HUES48 (cell line): ENCODE data around the gene ZNF718.
A peak's percentile ranks its signal among the peaks of the same experiment; 100 is the strongest.
"Not testable (repeated sequence)": the region's sequence is repeated elsewhere in the genome, so short reads cannot be mapped to it uniquely, and the experiment has no call there.

ENCODE experiments used
- H3K27ac ChIP-seq: one replicate; pipeline ENCODE4 v1.7.0; 2013; ENCODE audit warnings: low read depth, low read length, inconsistent platforms
- H3K27me3 ChIP-seq: 2 replicates; pipeline ENCODE4 v1.6.1; 2013; ENCODE audit warnings: mild to moderate bottlenecking, low read length; ENCODE audit not compliant: control insufficient read depth, insufficient read depth
- H3K36me3 ChIP-seq: 2 replicates; pipeline ENCODE4 v1.6.1; 2013; ENCODE audit warnings: low read length; ENCODE audit not compliant: control insufficient read depth, insufficient read depth
- H3K4me1 ChIP-seq: 2 replicates; pipeline ENCODE4 v1.6.1; 2013; ENCODE audit warnings: mild to moderate bottlenecking, low read length; ENCODE audit not compliant: control insufficient read depth, insufficient read depth
- H3K4me3 ChIP-seq: 2 replicates; pipeline ENCODE4 v1.5.1; 2013; ENCODE audit warnings: mild to moderate bottlenecking, low read depth, low read length
- H3K9ac ChIP-seq: 2 replicates; pipeline ENCODE4 v1.6.1; 2013; ENCODE audit warnings: mild to moderate bottlenecking, low read depth, low read length, moderate library complexity
- H3K9me3 ChIP-seq: 2 replicates; pipeline ENCODE4 v1.6.1; 2013; ENCODE audit warnings: low read length; ENCODE audit not compliant: control insufficient read depth, insufficient read depth

The ZNF718 gene

DNA sequence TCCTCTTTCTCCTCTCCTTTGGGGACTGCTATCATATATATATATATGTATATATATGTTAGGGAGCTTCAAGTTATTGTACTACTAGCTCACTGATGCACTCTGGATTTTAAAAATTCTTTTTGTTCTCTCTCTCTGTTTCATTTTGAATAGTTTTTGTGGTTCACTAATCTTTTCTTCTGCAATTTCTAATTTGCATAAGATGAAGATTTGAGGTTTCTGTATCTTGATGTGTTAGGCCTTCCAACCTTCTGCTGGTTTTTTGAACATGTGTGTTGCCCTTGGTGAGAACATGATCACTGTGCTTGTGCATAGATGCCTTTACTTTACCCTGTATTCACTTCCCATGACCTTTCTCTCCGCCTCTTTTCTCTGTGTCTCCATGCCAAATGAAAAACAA is 7.8 kb upstream of the ZNF718 start:
- Histone ChIP-seq H3K9me3 (no peaks in the 10 kb centered on the region; the same call in 1 of the 2 replicates), H3K27me3 (no peaks in the 10 kb centered on the region), H3K4me1 (no peaks in the 10 kb centered on the region), H3K36me3 (no peaks in the 10 kb centered on the region), H3K9ac (no peak overlapping the region), H3K27ac (no peak overlapping the region), H3K4me3 (no peak overlapping the region)

DNA sequence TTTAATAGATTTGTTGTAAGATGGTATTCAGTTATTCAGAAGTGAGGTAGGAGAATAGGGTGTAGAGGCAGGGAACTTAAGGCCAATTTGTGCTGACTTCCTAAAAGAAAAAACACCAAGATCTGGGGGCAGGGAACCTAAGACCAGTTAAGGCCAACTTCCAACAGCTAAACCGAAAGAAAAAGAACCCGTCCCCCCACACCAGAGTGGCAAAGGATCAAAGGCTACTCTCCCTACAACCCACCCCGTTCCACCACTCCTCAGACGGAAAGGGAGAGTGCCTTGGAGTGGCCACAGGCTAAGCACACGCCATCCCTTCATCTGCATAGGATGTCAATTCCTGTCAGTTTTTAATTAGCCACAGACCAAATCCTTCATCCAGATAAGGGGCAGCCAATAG is 3.7 kb upstream of the ZNF718 start:
- Histone ChIP-seq H3K36me3 (no peaks in the 10 kb centered on the region), H3K27ac (no peak overlapping the region), H3K4me1 (no peaks in the 10 kb centered on the region), H3K9me3 (peaks cover 3% of the 10 kb centered on the region; the same call in 1 of the 2 replicates), H3K4me3 (no peak overlapping the region), H3K27me3 (no peaks in the 10 kb centered on the region), H3K9ac (no peak overlapping the region)

DNA sequence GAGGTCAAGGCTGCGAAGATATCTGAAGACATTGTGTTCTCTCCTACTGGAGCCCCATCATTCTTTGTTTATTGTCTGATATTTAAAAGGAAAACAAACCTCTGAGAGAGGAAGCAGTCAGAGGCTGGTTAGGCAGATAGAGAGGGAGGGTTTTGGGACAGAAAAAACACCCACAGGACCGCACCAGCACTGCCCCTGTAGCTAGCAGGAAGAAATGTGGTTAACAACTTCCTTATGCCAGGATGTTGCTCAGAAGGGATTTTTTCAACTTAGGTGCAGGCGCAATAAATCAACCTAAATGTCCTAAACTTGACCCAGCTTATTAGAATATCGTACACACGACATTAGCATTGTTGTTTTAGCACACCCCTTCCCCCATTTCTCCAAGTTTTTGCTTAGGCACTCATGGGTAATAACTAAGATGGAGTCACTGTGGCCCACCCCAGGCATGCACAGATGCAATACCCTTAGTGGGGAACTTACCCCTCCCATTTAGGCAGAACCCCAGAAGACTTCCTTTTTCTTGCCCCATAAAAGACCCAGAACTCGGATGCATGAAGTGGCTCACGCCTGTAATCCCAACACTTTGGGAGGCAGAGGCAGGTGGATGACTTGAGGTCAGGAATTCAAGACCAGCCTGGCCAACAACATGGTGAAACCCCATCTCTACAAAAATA is 2.8 kb upstream of the ZNF718 start:
- no peak overlapping the region for H3K4me3 ChIP-seq
- H3K4me1 ChIP-seq, result no peaks in the 10 kb centered on the region
- peaks cover 3% of the 10 kb centered on the region; the same call in 1 of the 2 replicates for H3K9me3 ChIP-seq
- no peaks in the 10 kb centered on the region for H3K27me3 ChIP-seq
- H3K27ac ChIP-seq, result no peak overlapping the region
- H3K9ac ChIP-seq, result no peak overlapping the region
- H3K36me3 ChIP-seq, result peaks cover 6% of the 10 kb centered on the region

DNA sequence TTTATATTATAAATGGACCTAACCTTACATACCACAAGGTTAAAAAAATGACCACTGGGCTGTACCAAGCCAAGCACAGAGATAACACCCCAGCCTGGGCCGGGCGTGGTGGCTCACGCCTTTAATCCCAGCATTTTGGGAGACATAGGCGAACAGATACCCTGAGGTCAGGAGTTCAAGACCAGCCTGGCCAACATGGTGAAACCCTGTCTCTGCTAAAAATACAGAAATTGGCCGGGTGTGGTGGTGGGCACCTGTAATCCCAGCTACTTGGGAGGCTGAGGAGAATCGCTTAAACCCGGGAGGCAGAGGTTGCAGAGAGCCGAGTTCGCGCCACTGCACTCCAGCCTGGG is 403 bp upstream of the ZNF718 start:
- not testable (repeated sequence) for H3K27me3 ChIP-seq, H3K4me1 ChIP-seq, H3K9me3 ChIP-seq
- Histone ChIP-seq H3K36me3 (peaks cover 30% of the 10 kb centered on the region), H3K27ac (peak overlapping the region; percentile 94), H3K9ac (0 out of 2 replicates have a peak overlapping the region, but pooled peaks have one; percentile 14), H3K4me3 (peak overlapping the region; percentile 90)

DNA sequence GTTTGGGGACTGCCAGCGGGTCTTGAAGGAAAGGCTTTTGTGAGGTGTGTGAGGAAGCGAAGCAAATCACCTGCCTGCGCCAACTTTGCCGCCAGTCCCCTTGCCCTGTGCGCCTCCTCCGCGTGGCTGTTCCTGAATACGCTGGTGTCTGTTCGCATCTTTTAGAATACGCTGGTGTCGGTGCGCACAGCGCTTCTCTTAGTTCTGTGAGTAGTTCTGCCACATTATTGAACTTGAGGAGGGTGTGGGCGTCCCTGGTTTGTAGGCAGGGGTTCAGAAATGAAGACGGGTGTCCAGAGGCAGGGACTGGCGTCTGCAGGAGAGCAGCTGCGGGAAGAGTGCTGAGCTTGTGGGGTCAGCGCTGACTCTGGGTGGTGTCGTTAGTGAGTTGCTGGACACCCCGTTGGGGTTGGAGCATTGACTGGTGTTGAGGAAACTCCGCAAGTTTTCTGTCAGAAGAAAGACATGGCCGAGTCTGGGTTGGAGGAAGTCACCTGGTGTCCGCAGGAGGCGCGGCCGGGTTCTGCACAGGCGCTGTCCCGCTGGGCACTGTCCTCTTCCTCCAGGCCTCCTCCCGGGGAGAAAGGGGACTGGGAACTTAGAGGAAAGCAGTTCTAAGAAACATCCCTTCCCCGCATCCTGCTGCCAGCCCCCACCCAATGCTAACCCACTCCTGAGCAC is 930 bp downstream of the ZNF718 start:
- no peaks in the 10 kb centered on the region for H3K27me3 ChIP-seq
- H3K36me3 ChIP-seq, result peaks cover 33% of the 10 kb centered on the region
- H3K9me3 ChIP-seq, result 0 out of 2 replicates have a peak, but pooled peaks cover 3% of the 10 kb centered on the region
- peak overlapping the region; percentile 97 for H3K9ac ChIP-seq
- H3K4me3 ChIP-seq, result peak overlapping the region; percentile 90
- H3K4me1 ChIP-seq, result no peaks in the 10 kb centered on the region
- peak overlapping the region; percentile 94 for H3K27ac ChIP-seq

DNA sequence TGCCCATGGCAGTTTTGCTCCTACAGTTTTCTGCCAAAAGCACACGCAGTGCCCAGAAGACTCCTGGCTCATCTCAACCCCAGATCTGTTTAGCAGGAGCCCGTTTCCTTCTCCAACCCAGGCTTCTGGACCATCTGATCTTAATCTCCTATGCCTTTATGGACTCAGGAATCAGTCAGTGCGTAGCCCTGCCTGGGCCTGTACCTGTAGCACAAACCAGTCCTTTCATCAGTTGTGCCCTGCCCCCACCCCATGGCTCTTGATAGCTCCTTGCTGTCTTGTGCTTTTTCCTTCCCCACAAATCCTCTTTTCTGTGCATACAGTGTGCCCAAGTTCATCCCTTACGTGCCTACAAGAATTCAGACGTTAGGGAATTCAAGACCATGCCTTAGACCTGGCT is 1.5 kb downstream of the ZNF718 start:
- H3K4me1 ChIP-seq, result no peaks in the 10 kb centered on the region
- H3K9ac ChIP-seq, result no peak overlapping the region
- H3K4me3 ChIP-seq, result peak overlapping the region; percentile 90
- 0 out of 2 replicates have a peak, but pooled peaks cover 3% of the 10 kb centered on the region for H3K9me3 ChIP-seq
- H3K27ac ChIP-seq, result no peak overlapping the region
- H3K27me3 ChIP-seq, result no peaks in the 10 kb centered on the region
- peaks cover 36% of the 10 kb centered on the region for H3K36me3 ChIP-seq

DNA sequence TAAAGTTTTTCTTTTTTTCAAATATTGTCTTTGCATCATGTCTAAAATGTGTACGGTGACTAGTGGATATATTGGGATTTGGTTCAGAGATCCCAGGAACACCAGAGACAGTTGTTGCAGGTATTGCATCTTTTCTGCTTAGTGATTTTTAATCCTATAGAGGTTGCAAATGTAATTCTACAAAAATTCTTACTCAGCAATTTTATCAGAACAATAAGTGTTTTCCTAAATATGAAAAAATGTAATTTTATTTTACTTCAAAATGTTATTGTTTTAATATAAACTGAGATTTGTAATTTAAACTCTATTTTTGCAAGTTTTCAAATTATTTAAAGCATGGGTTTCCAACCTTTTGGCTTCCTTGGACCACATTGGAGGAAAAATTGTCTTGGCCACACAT is 8.2 kb downstream of the ZNF718 start:
- Histone ChIP-seq H3K36me3 (peaks cover 76% of the 10 kb centered on the region), H3K27me3 (no peaks in the 10 kb centered on the region), H3K9me3 (peaks cover 6% of the 10 kb centered on the region), H3K4me1 (no peaks in the 10 kb centered on the region), H3K9ac (no peak overlapping the region), H3K4me3 (no peak overlapping the region), H3K27ac (no peak overlapping the region)

DNA sequence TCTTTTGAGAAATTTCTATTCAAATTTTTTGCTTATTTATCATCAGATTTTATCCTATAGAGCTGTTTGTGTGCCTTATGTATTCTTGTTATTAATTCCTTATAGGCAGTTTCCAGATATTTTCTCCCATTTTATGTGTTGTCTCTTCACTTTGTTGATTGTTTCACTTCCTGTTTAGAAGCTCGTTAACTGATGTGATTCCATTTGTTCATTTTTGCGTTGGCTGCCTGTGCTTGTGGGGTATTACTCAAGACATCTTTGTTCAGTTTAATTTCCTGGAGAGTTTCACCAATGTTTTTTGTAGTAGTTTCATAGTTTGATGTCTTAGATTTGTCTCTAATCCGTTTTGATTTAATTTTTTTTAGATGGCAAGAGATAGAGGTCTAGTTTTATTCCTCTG is 14.6 kb downstream of the ZNF718 start:
- no peaks in the 10 kb centered on the region for H3K27me3 ChIP-seq
- H3K4me1 ChIP-seq, result no peaks in the 10 kb centered on the region
- peaks cover 86% of the 10 kb centered on the region for H3K36me3 ChIP-seq
- H3K9me3 ChIP-seq, result peaks cover 16% of the 10 kb centered on the region
- no peak overlapping the region for H3K27ac ChIP-seq
- no peak overlapping the region for H3K9ac ChIP-seq
- no peak overlapping the region for H3K4me3 ChIP-seq

DNA sequence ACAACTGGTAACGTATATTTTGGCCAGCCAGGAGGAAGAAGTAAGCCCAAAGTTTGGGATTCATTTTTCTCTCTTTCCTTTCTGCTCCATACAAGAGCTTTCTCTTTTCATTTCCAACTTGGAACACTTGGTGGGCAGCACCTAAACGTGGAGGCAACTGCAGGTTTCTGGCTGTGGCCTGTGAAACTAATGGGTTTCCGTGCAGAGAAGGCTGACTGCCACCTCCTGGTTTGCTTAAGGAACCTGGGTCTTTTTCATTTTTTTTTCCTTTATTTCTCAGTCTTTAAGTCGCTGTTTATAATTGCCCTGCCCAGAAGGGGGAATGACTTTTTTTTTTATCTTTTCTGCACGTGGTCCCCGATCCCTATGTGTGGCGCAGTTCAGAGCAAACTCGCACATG is 15.4 kb downstream of the ZNF718 start:
- peaks cover 19% of the 10 kb centered on the region for H3K9me3 ChIP-seq
- no peak overlapping the region for H3K27ac ChIP-seq
- no peak overlapping the region for H3K4me3 ChIP-seq
- peaks cover 79% of the 10 kb centered on the region for H3K36me3 ChIP-seq
- H3K4me1 ChIP-seq, result no peaks in the 10 kb centered on the region
- H3K27me3 ChIP-seq, result no peaks in the 10 kb centered on the region
- H3K9ac ChIP-seq, result no peak overlapping the region

DNA sequence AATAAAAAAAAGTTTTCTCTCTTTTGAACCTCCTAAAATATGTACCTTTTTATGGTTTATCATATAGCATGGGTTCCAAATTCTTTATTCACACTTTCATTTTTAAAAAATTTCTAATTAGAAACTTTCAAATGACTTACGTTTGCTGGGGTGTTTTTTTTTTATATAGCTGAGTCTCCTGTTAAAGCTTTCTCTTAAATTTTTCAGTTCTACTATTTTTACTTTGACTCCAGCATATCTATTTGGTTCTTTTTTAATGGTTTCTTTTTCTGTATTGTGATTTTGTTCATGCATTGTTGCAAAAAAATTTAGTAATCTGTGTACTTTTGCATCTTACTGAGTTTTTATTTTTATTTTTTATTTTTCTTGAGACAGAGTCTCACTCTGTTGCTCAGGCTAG is 22.3 kb downstream of the ZNF718 start:
- no peaks in the 10 kb centered on the region for H3K4me1 ChIP-seq
- H3K27me3 ChIP-seq, result no peaks in the 10 kb centered on the region
- no peak overlapping the region for H3K9ac ChIP-seq
- H3K4me3 ChIP-seq, result no peak overlapping the region
- H3K9me3 ChIP-seq, result peaks cover 70% of the 10 kb centered on the region
- peaks cover 36% of the 10 kb centered on the region for H3K36me3 ChIP-seq
- H3K27ac ChIP-seq, result no peak overlapping the region

DNA sequence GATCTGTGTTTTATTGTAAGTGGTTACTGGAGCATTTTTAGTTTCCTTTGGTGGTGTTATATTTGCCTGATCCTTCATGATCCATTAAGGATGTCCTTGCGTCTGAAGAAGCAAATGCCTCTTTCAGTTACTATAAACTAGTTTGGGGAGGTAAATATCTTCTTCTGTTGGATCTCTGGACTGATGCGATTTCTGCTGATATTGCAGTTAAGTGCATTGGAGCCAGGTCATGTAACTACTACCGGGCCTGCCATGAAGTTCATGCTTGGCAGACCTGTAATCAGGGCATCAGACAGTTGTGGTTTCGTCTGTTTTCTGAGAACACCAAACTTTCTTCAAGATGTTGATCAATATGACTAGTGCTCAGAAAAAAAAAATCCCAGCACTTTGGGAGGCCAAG is 22.9 kb downstream of the ZNF718 start:
- Histone ChIP-seq H3K27ac (no peak overlapping the region), H3K36me3 (peaks cover 30% of the 10 kb centered on the region), H3K27me3 (no peaks in the 10 kb centered on the region), H3K4me1 (no peaks in the 10 kb centered on the region), H3K9me3 (peaks cover 70% of the 10 kb centered on the region), H3K9ac (no peak overlapping the region), H3K4me3 (no peak overlapping the region)
